RWPE2 (cell line): ENCODE data around the gene FNDC3B.

Experiments
- ATAC-seq: fragments of 200-7000 bp; cut with Tn5 transposase; 3 replicates; pipeline ENCODE4 v1.9.1; 2021; ENCODE audit warnings: low read depth
- DNase-seq: peaks from one replicate; pipeline ENCODE4 v3.0.0-alpha.2; 2020; ENCODE audit warnings: low spot score
- H3K27ac ChIP-seq: fragments of 450-650 bp; 2 replicates; pipeline ENCODE4 v1.5.1; 2017; ENCODE audit warnings: mild to moderate bottlenecking; ENCODE audit not compliant: poor library complexity, severe bottlenecking
- H3K27me3 ChIP-seq: fragments of 250-450 bp; sonication (Bioruptor Pico); 2 replicates; pipeline ENCODE4 v1.5.1; 2021; ENCODE audit warnings: mild to moderate bottlenecking, moderate library complexity; ENCODE audit not compliant: insufficient read depth, poor library complexity, severe bottlenecking
- H3K36me3 ChIP-seq: fragments of 250-450 bp; sonication (Bioruptor Pico); 2 replicates; pipeline ENCODE4 v1.5.1; 2020; ENCODE audit warnings: low read depth, mild to moderate bottlenecking, moderate library complexity
- H3K4me1 ChIP-seq: fragments of 250-450 bp; sonication (Bioruptor Pico); 2 replicates; pipeline ENCODE4 v1.5.1; 2021; ENCODE audit warnings: mild to moderate bottlenecking, moderate library complexity; ENCODE audit not compliant: insufficient read depth, poor library complexity, severe bottlenecking
- H3K4me3 ChIP-seq: fragments of 250-450 bp; sonication (Bioruptor Pico); 2 replicates; pipeline ENCODE4 v1.5.1; 2021; ENCODE audit warnings: mild to moderate bottlenecking, moderate library complexity; ENCODE audit not compliant: severe bottlenecking
- H3K9me3 ChIP-seq: fragments of 250-450 bp; sonication (Bioruptor Pico); 2 replicates; pipeline ENCODE4 v1.5.1; 2021; ENCODE audit warnings: mild to moderate bottlenecking, moderate library complexity; ENCODE audit not compliant: severe bottlenecking
- TF ChIP-seq, protein P1 (sequence below): fragments of 450-650 bp; IDR thresholded peaks from one replicate; pipeline ENCODE4 v1.5.1; 2017; ENCODE audit warnings: mild to moderate bottlenecking, moderate library complexity; ENCODE audit not compliant: poor library complexity, severe bottlenecking

Gene FNDC3B

DNA sequence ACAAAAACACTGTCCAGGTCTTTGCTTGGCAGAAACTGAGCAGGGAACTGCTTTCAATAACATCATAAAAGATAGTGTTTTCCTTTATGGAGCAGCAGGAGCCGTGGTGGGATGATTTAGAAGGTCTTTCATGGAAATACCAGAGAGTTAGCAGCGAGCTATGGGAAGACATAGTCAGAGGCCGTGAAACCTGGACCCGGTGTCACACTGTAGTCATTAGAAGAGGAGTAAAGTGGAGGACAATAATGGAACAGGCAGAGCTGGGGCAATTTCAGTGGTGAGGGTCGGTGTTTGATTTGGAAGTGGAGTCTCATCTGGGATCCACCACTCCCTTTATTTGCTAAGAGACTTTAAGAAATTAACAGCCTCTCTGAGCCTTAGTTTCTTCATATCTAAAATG lies 351.4 kb downstream of the FNDC3B start:
- Histone ChIP-seq H3K27me3 (no peaks in the 10 kb centered on the region), H3K4me3 (no peak overlapping the region), H3K4me1 (no peaks in the 10 kb centered on the region), H3K27ac (no peak overlapping the region), H3K9me3 (no peaks in the 10 kb centered on the region), H3K36me3 (peaks cover 33% of the 10 kb centered on the region)
- ATAC-seq: no peak
- TF ChIP-seq, protein P1, sequence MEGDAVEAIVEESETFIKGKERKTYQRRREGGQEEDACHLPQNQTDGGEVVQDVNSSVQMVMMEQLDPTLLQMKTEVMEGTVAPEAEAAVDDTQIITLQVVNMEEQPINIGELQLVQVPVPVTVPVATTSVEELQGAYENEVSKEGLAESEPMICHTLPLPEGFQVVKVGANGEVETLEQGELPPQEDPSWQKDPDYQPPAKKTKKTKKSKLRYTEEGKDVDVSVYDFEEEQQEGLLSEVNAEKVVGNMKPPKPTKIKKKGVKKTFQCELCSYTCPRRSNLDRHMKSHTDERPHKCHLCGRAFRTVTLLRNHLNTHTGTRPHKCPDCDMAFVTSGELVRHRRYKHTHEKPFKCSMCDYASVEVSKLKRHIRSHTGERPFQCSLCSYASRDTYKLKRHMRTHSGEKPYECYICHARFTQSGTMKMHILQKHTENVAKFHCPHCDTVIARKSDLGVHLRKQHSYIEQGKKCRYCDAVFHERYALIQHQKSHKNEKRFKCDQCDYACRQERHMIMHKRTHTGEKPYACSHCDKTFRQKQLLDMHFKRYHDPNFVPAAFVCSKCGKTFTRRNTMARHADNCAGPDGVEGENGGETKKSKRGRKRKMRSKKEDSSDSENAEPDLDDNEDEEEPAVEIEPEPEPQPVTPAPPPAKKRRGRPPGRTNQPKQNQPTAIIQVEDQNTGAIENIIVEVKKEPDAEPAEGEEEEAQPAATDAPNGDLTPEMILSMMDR: no peak
- no peak for DNase-seq

DNA sequence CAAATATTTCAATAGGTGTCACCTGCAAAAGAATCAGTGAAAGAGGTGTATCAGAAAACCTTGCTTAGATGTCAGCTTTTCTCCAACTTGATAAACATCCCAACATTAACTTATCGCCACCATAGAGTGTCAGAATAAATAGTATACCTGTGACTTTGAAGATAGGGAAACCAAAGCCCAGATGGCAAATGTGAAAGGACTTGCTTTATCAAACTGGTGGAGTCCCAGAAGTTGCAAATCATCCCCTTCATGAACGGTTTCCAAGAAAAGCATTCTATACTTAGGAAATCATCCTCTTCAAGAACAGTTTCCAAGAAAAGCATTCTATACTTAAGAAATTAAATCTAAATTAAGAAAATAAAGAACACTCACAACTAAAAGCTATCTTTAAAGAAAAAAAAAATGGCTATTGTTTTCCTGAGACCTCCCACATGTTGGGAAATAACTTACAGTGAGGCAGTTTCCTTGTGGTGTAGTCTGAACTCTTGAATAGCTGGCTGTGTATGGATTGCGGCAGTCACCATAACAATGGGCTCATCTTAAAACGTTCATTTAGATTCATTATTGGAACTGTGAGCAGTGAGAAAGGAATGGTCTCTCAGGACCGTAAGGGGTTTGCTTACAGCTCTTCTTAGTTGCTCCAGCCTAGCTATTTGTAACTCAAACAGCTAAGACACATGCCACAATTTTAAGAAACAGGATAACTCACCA lies 352.4 kb downstream of the FNDC3B start:
- Histone ChIP-seq H3K27ac (no peak overlapping the region), H3K36me3 (peaks cover 37% of the 10 kb centered on the region), H3K4me1 (no peaks in the 10 kb centered on the region), H3K27me3 (no peaks in the 10 kb centered on the region), H3K9me3 (no peaks in the 10 kb centered on the region), H3K4me3 (no peak overlapping the region)
- TF ChIP-seq, protein P1: no peak
- ATAC-seq: no peak
- no peak for DNase-seq

DNA sequence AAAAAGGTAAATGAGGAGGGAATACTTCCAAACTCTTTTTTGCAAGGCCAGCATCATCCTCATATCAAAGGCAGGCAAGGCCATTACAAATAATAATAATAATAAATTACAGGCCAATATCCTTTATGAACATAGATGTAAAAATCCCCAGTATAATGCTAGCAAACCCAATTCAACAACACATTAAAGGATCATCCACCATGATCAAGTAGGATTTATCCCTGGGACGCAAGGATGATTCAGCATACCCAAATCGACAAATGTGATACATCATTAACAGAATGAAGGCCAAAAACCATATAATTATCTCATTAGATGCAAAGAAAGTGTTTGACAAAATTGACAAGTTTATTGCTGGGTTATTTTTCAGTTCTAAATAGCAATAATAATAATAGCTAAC lies 355.3 kb downstream of the FNDC3B start:
- no peak overlapping the region for H3K27ac ChIP-seq
- TF ChIP-seq, protein P1: no peak
- H3K9me3 ChIP-seq: no peaks in the 10 kb centered on the region
- H3K36me3 ChIP-seq: peaks cover 62% of the 10 kb centered on the region
- H3K4me3 ChIP-seq: no peak overlapping the region
- DNase-seq (no peak), ATAC-seq (no peak)
- no peaks in the 10 kb centered on the region for H3K27me3 ChIP-seq
- H3K4me1 ChIP-seq: no peaks in the 10 kb centered on the region

DNA sequence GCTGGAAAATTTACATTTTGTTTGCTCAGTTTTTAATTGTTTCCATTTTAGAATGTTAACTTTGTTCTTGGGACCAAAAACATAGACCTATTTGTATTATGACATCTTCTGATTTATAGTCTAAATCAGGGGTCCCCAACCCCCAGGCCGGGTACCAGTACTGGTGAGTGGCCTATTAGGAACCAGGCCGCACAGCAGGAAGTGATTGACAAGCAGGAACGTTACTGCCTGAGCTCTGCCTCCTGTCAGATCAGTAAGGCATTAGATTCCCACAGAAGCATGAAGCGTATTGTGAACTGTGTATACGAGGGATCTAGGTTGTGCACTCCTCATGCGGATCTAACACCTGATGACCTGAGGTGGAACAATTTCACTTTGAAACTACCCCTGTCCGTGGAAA lies 357.0 kb downstream of the FNDC3B start:
- Histone ChIP-seq H3K36me3 (peaks cover 68% of the 10 kb centered on the region), H3K4me1 (no peaks in the 10 kb centered on the region), H3K27ac (no peak overlapping the region), H3K4me3 (no peak overlapping the region), H3K9me3 (no peaks in the 10 kb centered on the region), H3K27me3 (no peaks in the 10 kb centered on the region)
- TF ChIP-seq, protein P1: no peak
- ATAC-seq: no peak
- no peak for DNase-seq

DNA sequence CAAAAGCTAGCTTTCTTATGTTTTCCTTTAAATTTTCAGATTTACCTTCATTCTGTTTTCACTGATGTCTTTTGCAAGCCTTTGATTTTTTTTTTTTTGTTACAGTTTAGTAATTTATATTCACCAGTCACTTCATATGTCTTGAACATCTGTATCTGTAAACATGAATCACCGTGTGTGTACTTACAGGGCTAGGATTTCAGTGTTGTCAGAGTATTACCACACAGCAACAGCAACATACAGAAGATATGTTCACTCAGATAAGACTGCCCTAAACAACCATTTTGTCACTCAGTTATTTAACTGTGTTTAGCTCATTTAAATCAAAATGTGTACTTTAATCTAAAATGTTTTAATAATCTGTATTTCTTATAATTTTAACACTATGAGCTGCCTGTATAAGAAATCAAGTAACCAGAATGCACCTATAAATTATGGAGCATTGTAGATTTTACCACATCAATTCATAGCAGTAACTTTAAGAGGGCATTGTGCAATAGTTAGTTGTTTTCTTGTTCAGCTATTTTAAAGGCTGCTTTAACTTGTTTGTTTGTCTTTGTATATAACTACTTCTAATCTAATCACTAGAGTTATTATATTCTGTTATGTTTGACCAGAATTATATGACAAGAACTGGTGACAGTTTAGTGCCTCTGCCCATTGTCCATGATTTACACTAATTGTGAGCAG lies 358.5 kb downstream of the FNDC3B start:
- Histone ChIP-seq H3K27ac (no peak overlapping the region), H3K4me3 (no peak overlapping the region), H3K4me1 (no peaks in the 10 kb centered on the region), H3K36me3 (peaks cover 68% of the 10 kb centered on the region), H3K27me3 (no peaks in the 10 kb centered on the region), H3K9me3 (no peaks in the 10 kb centered on the region)
- TF ChIP-seq, protein P1: no peak
- DNase-seq (no peak), ATAC-seq (peak; percentile 60; the same call in 2 of the 3 replicates)
